OCI-LY1 (cell line): ENCODE results near the gene GCC2.

Experiments
- EZH2 ChIP-seq: fragments of 200-600 bp; sonication (generic), shearing (Covaris generic); IDR thresholded peaks from 2 replicates; pipeline ENCODE4 v1.8.0; 2017; ENCODE audit warnings: borderline replicate concordance, mixed run types, mild to moderate bottlenecking, antibody characterized with exemption, low read length, moderate library complexity, mixed read lengths
- TF ChIP-seq, protein P1 (sequence below): fragments of 200-600 bp; sonication (generic), shearing (Covaris generic); IDR thresholded peaks from 2 replicates; pipeline ENCODE4 v1.5.1; 2017; ENCODE audit warnings: mild to moderate bottlenecking, antibody characterized with exemption, low read length, moderate library complexity, mixed read lengths

DNA sequence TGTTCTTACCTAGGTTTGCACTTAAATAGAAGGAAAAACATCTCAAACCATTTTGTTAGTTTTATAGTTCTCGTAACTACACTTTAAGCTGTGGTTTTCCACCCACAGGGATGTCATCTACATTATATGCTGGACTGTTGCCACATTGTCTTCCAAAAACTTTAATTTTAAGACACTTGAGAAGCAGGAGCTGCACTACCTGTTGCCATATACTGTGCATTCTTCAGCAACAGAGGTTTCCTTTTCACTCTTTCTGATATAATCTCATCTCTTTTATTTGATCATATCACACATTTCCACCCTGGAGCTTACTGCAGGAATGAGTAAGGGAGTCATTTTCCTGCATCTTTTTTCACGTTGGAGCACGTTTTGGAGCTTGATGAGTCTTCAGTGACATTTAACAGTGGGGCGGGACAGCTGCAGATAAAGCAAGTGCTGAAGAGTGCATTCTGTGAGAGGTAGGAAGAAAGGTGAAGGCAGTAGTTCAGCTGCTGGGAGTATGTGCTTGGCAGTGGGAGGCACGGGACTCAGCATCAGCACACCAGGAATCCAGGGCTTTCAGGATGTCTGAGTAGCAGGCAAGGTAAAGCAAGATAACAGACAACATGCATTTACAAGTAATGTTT lies 89.1 kb downstream of the GCC2 start:
- TF ChIP-seq, protein P1, sequence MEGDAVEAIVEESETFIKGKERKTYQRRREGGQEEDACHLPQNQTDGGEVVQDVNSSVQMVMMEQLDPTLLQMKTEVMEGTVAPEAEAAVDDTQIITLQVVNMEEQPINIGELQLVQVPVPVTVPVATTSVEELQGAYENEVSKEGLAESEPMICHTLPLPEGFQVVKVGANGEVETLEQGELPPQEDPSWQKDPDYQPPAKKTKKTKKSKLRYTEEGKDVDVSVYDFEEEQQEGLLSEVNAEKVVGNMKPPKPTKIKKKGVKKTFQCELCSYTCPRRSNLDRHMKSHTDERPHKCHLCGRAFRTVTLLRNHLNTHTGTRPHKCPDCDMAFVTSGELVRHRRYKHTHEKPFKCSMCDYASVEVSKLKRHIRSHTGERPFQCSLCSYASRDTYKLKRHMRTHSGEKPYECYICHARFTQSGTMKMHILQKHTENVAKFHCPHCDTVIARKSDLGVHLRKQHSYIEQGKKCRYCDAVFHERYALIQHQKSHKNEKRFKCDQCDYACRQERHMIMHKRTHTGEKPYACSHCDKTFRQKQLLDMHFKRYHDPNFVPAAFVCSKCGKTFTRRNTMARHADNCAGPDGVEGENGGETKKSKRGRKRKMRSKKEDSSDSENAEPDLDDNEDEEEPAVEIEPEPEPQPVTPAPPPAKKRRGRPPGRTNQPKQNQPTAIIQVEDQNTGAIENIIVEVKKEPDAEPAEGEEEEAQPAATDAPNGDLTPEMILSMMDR = no peak
- no peak for TF ChIP-seq EZH2
